A673 (cell line): Measurements from ENCODE around the gene GAGE12J.

Source experiments
- EZH2 ChIP-seq: fragments of 200-600 bp; sonication (generic); IDR thresholded peaks from 2 replicates; pipeline ENCODE4 v1.6.1; 2017; ENCODE audit warnings: borderline replicate concordance, low read depth, mild to moderate bottlenecking, mixed read lengths, antibody characterized with exemption, low read length; ENCODE audit not compliant: poor library complexity, severe bottlenecking
- TF ChIP-seq, protein P1 (sequence below): fragments of 300-800, 200-600 bp; sonication (generic); conservative IDR thresholded peaks from 2 replicates; pipeline ENCODE4 v1.5.1; 2017; ENCODE audit warnings: low read depth, mild to moderate bottlenecking, antibody characterized with exemption, low read length, moderate library complexity, mixed read lengths

DNA sequence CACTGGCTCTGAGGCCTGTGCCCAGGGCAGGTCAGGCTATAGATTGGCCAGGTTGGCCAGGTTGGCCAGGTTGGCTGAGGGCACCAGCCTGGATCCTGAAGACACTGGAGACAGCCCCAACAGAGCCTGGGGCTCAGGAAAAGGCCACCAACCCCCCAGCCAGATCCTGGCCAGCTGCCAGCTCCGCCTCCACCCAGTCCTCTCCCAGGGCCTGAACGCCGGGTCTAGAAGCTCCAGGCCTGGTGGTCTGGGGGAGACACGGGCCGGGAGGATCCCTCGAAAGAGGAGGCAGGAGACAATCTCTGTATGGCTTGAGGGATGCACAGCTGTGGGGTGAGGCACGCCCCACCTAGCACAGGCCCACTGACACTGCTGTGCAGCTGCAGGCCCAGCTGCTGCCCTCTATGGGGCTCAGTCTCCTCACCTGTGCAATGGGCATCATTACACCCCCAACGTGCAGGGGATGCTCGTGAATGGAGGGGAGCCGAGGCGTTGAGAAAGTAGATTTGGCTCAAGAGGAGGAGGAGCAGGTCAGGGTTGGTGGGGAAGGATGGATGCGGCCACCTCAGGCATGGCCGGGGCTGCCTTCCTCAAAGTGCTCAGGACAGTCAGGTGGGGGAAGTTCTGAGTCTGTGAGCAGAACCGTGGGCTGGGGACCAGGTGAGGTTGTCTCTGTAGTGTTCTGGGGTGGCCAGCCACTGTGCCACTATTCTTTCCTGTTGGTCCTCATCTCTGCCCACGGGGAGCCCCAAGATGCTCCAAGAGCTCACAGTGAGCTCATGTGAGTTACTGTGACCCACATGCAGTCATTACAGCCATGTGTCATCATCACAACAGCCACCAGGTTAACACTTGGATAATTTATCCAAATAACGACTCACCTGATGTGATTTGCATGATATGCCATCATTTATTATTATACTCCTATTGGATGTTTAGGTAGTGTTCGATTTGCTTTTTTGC is 29.2 kb upstream of the GAGE12J start:
- TF ChIP-seq, protein P1, sequence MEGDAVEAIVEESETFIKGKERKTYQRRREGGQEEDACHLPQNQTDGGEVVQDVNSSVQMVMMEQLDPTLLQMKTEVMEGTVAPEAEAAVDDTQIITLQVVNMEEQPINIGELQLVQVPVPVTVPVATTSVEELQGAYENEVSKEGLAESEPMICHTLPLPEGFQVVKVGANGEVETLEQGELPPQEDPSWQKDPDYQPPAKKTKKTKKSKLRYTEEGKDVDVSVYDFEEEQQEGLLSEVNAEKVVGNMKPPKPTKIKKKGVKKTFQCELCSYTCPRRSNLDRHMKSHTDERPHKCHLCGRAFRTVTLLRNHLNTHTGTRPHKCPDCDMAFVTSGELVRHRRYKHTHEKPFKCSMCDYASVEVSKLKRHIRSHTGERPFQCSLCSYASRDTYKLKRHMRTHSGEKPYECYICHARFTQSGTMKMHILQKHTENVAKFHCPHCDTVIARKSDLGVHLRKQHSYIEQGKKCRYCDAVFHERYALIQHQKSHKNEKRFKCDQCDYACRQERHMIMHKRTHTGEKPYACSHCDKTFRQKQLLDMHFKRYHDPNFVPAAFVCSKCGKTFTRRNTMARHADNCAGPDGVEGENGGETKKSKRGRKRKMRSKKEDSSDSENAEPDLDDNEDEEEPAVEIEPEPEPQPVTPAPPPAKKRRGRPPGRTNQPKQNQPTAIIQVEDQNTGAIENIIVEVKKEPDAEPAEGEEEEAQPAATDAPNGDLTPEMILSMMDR = no peak
- TF ChIP-seq EZH2 = no peak
